KOPT-K1 (cell line): ENCODE measurements around the gene BTG1.

Experiments
- H3K27ac ChIP-seq: fragments of 200-600 bp; sonication (generic); 2 replicates; pipeline ENCODE4 v1.5.1; 2016; ENCODE audit warnings: antibody characterized with exemption, mild to moderate bottlenecking, low read depth, low read length; ENCODE audit not compliant: poor library complexity, severe bottlenecking
- H3K36me3 ChIP-seq: fragments of 200-600 bp; sonication (generic); 2 replicates; pipeline ENCODE4 v1.5.1; 2017; ENCODE audit warnings: antibody characterized with exemption, mild to moderate bottlenecking, low read length, moderate library complexity; ENCODE audit not compliant: insufficient read depth
- H3K9me3 ChIP-seq: fragments of 200-600 bp; sonication (generic); 2 replicates; pipeline ENCODE4 v1.5.1; 2017; ENCODE audit warnings: antibody characterized with exemption, low read length, mild to moderate bottlenecking; ENCODE audit not compliant: insufficient read depth, poor library complexity, severe bottlenecking

BTG1 gene

DNA sequence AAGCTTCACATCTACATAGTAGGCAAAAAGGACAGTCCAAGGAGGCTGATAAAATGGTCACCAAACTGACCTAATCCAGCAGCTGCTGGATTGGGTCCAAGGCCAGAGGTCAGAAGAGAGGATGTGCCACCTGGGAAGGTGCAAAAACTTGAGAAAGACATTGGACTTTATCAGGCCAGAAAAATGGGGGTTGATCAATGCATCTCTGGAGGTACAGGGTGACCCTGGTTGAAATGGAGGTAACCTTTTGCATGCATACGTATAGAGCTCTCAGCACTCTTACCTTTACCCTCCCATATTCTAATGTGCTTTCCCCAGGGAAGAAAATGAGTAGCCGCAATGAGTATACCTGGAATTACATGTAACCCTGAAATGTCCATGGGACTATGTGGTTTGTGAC lies 16.0 kb downstream of the BTG1 start:
- no peak overlapping the region for H3K27ac ChIP-seq
- H3K9me3 ChIP-seq: no peaks in the 10 kb centered on the region
- no peaks in the 10 kb centered on the region for H3K36me3 ChIP-seq

- Histone ChIP-seq H3K9me3 (no peaks in the 10 kb centered on the region), H3K27ac (no peak overlapping the region), H3K36me3 (no peaks in the 10 kb centered on the region)
Observed at GRCh38 chr12:92128612-92129011, 17.0 kb downstream of the BTG1 start.

GRCh38 chr12:92124689-92125029 lies 21.0 kb downstream of the BTG1 start:
- Histone ChIP-seq H3K36me3 (no peaks in the 10 kb centered on the region), H3K9me3 (peaks cover 22% of the 10 kb centered on the region), H3K27ac (no peak overlapping the region)

GRCh38 chr12:92123780-92124688 lies 21.6 kb downstream of the BTG1 start:
- no peak overlapping the region for H3K27ac ChIP-seq
- peaks cover 28% of the 10 kb centered on the region for H3K9me3 ChIP-seq
- no peaks in the 10 kb centered on the region for H3K36me3 ChIP-seq

DNA sequence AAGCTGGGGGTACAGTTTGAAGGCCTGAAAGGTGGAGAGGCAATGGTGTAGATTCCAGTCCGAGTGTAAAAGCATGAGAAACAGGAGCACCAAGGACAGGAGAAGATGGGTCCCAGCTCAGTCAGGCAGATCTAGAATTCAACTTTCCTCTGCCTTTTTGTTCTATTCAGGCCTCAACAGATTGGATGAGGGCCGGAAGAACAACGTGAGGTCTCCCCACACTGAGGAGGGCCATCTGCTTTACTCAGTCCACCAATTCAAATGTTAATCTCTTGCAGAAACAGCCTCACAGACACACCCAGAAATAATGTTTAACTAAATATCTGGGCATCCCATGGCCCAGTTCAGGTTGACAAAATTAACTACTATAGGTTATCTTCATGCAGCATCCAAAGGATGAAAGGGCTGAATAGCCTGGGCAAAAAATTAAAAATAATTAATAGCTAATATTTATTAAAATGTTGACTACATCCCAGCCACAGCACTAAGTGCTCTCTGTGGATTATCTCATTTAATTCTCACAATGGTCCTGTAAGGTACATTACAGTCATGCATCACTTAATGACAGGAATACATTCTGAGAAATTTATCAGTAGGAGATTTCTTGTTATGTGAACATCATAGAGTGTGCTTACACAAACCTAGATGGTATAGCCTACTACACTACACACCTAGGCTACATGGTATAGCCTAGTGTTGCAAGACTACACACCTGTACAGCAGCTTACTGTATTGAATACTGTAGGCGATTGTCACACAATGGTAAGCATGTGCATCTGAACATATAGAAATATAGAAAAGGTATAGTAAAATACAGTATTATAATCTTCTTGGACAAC lies 22.5 kb downstream of the BTG1 start:
- Histone ChIP-seq H3K9me3 (peaks cover 28% of the 10 kb centered on the region), H3K36me3 (no peaks in the 10 kb centered on the region), H3K27ac (no peak overlapping the region)

DNA sequence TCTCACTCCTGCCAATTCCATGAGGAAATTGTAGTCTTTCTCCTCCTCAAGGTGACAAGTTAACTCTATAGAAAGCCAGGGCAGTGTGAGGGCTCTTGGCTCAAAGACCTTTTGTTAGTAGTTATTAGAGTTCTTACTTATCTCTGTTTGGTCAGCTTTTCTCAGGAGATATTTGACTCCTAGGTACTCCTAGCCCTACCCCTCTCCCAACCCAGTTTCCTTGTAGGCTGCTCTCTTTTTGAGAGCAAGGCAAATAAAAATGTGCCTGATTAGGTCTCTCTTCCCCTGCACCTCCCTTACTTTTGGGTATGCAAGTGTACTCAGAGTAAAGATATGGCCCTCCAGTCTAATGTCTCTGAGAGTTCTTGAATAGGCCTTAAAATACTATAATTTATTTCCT lies 23.8 kb downstream of the BTG1 start:
- Histone ChIP-seq H3K36me3 (no peaks in the 10 kb centered on the region), H3K9me3 (peaks cover 28% of the 10 kb centered on the region), H3K27ac (no peak overlapping the region)

DNA sequence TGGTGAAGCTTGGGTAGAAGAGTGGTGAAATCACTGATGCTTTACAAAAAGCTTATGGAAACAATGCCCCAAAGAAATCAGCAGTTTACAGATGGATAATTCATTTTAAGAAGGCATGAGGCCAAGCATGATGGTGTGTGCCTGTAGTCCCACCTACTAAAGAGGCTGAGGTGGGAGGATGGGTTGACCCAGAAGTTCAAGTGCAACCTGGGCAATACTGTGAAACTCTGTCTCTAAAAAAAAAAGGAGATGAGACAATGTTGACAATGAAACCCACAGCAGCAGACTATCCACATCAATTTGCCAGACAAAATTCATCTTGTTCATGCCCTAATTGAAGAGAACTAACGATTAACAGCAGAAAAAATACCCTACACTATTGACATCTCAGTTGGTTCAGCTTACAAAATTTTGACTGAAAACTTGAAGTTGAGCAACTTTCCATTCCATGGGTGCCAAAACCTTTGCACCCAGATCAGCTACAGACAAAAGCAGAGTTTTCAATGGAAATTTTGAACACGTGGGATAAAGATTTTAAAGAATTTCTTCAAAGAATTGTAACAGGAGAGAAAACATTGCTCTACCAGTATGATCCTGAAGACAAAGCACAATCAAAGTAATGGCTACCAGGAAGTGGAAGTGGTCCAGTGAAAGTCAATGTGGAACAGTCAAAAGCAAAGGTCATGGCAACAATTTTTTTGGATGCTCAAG lies 26.7 kb downstream of the BTG1 start:
- Histone ChIP-seq H3K36me3 (no peaks in the 10 kb centered on the region), H3K27ac (no peak overlapping the region), H3K9me3 (peaks cover 28% of the 10 kb centered on the region)

DNA sequence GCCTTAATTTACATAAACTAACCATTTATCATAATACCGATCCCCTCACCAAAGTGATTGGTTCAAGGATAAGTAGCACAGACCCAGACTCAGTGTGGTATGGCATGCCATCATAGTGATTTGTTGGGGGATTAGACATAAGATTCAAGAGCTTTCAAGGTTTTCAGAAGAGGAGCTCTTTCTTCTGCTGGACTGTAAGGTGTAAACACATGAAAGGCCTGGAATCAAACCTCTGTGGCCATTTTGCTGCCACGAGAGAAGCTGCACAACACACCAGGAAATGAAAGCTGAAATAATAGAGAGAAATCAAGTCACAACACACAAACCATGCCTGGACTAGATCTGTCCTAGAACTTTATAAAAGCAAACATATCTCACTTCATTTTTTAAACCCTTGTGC lies 30.8 kb downstream of the BTG1 start:
- H3K27ac ChIP-seq: no peak overlapping the region
- no peaks in the 10 kb centered on the region for H3K36me3 ChIP-seq
- peaks cover 8% of the 10 kb centered on the region for H3K9me3 ChIP-seq

DNA sequence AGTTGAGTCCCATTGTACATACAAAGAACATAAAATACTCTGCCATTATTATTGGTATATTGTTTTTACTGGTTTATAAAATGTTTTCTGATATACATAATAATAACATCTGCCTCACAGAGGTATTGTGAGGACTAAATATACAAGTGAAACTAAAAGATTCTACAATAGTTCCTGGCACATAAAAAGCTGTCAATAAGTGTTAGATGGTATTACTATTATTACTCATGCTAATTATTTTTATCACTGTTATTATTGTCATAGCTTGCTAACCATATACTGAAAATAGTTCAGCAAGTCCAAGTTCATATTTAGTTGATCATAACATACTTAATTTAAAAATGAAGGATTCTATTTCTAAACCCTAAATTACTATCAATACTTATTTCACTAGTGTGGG lies 34.4 kb downstream of the BTG1 start:
- H3K9me3 ChIP-seq: no peaks in the 10 kb centered on the region
- no peaks in the 10 kb centered on the region for H3K36me3 ChIP-seq
- no peak overlapping the region for H3K27ac ChIP-seq

DNA sequence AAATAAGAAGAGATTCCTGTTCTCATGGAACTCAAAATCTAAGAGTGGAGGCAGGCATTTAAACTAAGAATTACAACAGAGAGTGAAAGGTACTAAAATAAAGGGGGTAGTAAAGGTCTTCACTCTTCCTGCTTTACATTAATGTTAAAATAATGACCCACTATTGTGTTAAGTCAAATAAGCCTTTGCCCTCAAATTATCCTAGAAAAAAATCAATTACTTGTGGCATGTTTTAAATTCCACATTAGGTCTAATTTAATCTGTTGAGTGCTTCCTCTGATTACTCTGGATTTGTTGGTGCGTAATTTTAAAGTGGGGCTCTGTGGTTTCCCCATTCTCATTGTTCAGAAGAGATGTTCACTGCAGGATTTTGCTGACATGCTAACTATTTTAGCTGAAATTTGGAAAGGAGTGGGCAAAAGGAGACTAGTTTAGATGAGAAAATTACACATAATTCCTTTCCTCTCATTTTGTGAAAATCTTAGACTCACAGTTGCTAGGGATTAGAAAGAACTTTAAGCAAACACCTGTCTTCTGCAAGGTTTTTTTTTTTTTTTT lies 35.5 kb downstream of the BTG1 start:
- Histone ChIP-seq H3K9me3 (no peaks in the 10 kb centered on the region), H3K36me3 (no peaks in the 10 kb centered on the region), H3K27ac (no peak overlapping the region)

DNA sequence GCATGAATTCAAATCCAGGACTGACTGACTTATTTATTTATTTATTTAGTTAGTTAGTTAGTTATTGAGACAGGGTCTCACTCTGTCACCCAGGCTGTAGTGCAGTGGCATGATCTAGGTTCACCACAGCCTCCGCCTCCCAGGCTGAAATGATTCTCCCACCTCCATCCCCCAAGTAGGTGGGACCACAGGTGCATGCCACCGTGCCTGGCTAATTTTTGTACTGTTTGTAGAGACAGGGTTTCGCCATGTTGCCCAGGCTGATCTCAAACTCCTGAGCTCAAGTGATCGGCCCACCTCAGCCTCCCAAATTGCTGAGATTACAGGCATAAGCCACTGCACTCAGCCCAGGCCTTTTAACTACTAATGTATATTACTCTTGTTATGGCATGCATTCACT lies 36.0 kb downstream of the BTG1 start:
- no peak overlapping the region for H3K27ac ChIP-seq
- no peaks in the 10 kb centered on the region for H3K36me3 ChIP-seq
- no peaks in the 10 kb centered on the region for H3K9me3 ChIP-seq

DNA sequence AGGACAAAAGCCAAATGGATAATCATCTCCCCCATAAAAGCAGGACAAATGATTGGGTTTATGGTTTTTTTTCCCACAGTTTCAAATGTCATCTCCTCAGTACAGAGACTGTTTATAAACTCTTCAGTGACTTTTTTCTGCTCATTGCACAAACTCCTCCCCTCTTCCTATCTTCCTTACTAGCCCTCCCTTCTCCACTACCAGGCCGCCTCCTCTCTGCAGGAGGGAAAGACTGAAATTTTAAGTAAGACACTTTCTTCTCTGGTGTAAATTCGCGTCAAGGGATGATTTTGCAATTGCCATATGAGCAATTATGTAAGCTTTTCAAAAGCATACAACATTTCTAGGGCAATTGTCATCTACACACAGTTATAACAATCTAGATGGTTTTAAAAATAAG lies 37.0 kb downstream of the BTG1 start:
- Histone ChIP-seq H3K36me3 (no peaks in the 10 kb centered on the region), H3K9me3 (no peaks in the 10 kb centered on the region), H3K27ac (no peak overlapping the region)

DNA sequence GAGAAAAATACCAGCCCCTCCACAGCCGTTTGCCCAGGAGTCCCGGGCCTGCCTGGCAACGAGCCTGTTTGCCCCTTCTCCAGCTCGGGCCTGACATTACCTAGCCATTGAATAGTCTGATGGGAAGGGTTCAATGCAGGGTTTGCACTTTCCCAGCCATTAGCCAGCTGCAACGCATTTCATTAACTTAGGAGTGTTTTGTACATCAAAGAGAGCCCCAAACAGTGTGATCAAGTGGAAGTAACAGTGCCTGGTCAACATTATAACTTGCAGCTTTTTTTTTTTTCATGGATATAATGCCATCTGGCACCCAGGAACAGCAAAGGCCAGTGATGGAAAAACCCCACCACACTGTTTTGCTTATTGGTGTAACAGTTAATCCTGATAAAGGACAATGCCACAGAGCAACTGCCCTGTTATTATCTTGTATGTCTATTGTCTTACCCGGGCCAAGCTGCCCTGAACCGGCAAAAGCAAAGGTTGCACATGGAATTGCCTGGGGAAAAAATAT lies 38.0 kb downstream of the BTG1 start:
- H3K9me3 ChIP-seq: no peaks in the 10 kb centered on the region
- no peak overlapping the region for H3K27ac ChIP-seq
- H3K36me3 ChIP-seq: no peaks in the 10 kb centered on the region

- no peaks in the 10 kb centered on the region for H3K36me3 ChIP-seq
- H3K27ac ChIP-seq: no peak overlapping the region
- H3K9me3 ChIP-seq: no peaks in the 10 kb centered on the region
Observed at GRCh38 chr12:92107094-92107493, 38.6 kb downstream of the BTG1 start.

- no peak overlapping the region for H3K27ac ChIP-seq
- no peaks in the 10 kb centered on the region for H3K36me3 ChIP-seq
- peaks cover 2% of the 10 kb centered on the region for H3K9me3 ChIP-seq
Observed at GRCh38 chr12:92105676-92106075, 40.0 kb downstream of the BTG1 start.
